HG03342 (cell line): ENCODE results near the gene CTTNBP2.

Experiments used
- ATAC-seq: cut with Tn5 transposase; IDR thresholded peaks from one replicate; pipeline ENCODE4 v1.9.1; 2021; ENCODE audit warnings: mild to moderate bottlenecking, moderate library complexity; ENCODE audit not compliant: unreplicated experiment

Gene CTTNBP2

GRCh38 chr7:117706210-117706609, 167.0 kb downstream of the CTTNBP2 start:
- peak; percentile 71 for ATAC-seq

DNA sequence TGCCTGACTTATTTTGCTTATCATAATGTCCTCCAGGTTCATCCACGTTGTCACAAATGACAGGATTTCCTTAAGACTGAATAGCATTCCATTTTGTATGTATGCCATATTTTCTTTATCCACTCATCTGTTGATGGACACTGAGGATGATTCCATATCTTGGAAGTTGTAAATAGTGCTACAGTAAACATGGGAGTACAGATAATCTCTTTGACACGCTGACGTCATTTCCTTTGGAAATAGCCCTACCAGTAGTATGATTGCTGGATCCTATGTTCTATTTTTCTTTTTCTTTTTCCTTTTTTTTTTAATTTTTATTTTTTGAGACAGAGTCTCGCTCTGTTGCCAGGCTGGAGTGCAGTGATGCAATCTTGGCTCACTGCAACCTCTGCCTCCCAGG, 167.6 kb downstream of the CTTNBP2 start:
- no peak for ATAC-seq

- no peak for ATAC-seq
Measured at GRCh38 chr7:117704063-117704462, 169.2 kb downstream of the CTTNBP2 start.

DNA sequence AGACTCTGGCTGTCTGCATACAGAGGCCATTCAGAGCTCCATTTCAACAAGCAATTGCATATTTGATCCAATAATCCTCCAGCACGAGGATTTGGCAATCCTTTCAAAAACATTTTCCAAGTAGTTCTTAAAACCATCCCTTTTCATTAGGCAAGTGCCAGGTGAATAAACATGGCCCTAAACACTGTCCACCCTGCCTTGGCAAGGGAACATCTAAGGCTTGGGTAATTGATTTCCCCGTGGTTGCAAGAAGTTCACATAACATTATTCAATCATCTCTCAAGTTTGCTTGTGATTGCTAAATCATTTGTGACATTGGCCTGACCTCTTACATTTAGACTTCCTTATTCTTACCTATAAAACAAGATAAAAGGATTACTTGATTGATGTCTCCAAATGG, 175.2 kb downstream of the CTTNBP2 start:
- no peak for ATAC-seq

DNA sequence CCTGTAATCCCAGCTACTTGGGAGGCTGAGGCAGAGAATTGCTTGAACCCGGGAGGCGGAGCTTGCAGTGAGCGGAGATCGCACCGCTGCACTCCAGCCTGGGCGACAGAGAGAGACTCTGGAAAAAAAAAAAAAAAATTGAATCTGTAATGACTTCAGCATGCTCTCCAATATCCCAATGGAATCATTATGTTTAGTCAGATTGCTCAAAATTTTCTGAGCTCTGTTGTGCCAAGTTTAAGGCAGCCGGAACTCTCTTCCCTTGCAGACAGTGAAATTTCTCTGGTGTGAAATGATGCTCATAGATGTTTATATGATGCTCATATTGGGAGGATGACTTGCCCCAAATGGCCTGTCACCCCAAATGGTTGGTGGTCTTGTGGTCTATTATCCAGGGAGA, 180.9 kb downstream of the CTTNBP2 start:
- ATAC-seq = no peak

DNA sequence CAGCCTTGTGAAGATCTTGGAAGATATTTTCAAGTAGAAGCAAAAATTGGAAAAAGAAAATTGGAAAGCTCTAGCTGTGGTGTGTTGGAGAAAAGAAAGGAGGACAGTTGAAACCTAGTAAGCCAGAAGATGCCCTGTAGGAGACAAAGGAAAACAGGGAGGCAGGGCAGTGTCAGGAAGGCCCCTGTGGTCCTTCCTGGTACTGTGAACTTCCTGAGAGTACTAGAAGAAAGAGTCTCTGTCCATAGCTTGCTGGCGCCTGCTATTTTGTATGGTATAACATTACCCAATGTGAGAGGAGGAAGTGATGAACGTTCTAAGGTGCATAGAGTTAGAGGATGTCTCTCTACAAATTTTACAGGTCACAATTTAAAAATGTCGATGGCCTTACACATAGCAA, 183.1 kb downstream of the CTTNBP2 start:
- ATAC-seq = no peak

DNA sequence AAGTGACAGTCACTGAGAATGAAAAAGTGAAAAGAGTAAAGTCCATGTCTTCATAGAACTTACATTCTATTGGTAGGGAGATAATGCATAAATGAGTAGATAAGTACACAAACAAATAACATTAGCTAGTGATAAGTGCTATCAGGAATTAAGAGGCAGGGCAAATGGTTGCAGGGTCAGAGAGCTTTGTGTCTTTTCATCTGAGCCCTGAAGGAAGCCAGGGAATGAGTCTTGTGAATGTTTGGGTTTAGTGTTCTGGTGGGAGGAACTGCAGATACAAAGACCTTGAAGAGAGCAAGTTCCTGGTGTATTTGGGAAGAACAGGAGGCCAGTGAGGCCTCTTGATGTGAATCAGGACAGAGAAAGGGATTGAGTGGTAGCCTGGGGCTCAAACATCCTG, 183.8 kb downstream of the CTTNBP2 start:
- no peak for ATAC-seq

GRCh38 chr7:117688126-117688525, 185.1 kb downstream of the CTTNBP2 start:
- ATAC-seq = no peak

GRCh38 chr7:117686311-117686935, 186.8 kb downstream of the CTTNBP2 start:
- ATAC-seq = no peak

DNA sequence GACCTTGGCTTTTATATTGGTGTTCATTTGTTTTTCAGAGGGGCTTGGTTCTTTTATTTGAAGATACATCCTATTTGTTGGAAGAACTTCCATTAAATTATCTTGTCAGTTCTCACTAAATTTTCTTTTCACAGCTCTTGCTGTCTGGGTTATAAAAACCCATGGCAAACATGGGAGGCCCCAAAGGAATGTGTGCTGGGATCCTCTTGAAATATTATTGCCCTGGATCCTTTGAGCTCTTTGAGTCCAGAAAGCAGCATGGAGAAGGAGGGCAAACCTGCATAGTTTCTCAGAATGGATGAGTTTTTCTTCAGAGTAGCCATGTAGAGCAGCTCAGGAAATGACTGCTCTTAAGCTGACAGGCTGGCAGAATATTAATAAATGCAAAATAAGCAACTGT, 187.4 kb downstream of the CTTNBP2 start:
- ATAC-seq = no peak

GRCh38 chr7:117683430-117684175, 189.6 kb downstream of the CTTNBP2 start:
- no peak for ATAC-seq

- ATAC-seq = no peak
Measured at GRCh38 chr7:117682681-117683385, 190.4 kb downstream of the CTTNBP2 start.

- no peak for ATAC-seq
Measured at GRCh38 chr7:117679120-117679519, 194.1 kb downstream of the CTTNBP2 start.

GRCh38 chr7:117675497-117676435, 197.5 kb downstream of the CTTNBP2 start:
- no peak for ATAC-seq

DNA sequence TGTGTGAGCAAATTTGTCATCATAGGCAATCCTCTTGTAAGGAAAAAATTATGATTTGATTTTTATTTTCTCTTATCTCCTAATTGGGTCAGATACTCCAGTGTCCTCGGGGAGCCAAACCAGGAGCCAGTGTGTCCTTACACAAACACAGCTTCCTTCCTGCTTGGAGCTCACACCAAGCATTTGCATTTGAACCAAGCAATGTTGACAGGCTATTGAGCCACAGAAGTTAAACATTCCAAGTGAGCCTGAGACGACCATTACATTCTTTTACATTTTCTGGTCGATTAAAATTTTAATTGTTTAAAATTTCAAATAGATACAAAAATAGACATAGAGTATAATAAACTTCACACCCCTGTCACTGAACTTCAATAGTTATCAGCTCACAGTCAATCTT, 198.6 kb downstream of the CTTNBP2 start:
- no peak for ATAC-seq

DNA sequence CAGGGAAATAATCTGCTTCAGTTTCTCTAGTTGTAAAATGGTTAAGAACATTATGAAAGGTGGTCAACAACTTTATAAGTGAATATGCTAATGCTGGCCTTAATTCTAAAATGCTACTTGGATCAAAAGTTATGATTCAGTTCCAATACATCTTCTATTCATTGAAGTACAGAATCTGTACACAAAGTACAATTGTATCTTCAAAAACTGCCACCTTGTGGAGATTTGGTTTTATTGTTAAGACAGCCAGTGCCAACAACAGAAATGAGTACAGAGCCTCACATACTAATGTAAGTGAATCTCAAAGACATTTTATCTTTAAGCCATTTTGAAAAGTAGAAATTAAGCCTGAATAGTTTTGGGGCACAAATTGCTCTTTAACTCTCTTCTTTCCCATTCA, 199.4 kb downstream of the CTTNBP2 start:
- no peak for ATAC-seq

DNA sequence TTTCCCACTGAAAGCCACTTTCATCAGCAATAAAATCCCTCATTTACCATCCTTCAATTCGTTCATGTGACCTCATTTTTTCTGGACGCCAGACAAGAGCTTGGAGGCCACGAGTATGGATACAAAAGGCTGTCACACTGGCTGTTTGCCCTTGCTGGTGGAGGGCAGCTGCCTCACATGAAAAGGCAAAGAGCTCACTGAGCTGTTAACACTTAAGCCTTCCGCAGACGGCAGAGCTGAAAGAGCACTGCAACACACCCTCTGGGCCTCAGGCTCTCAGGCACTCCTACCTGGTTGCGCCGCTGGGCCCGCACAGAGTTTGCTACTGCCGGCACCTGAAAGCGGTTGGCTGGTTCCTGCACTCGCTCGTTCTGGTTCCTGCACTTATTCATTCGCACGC, 199.9 kb downstream of the CTTNBP2 start:
- no peak for ATAC-seq

GRCh38 chr7:117672453-117672852, 200.8 kb downstream of the CTTNBP2 start:
- no peak for ATAC-seq

GRCh38 chr7:117669818-117670217, 203.4 kb downstream of the CTTNBP2 start:
- ATAC-seq = no peak

- no peak for ATAC-seq
Measured at GRCh38 chr7:117667456-117667855, 205.8 kb downstream of the CTTNBP2 start.

- ATAC-seq = no peak
Measured at GRCh38 chr7:117666689-117667088, 206.6 kb downstream of the CTTNBP2 start.
